Neural progenitor cell (in vitro differentiated cells): ENCODE data around the gene MAGI3. TPM values are rescaled to one million over a fixed set of nuclear protein-coding genes. Genes with fewer than 3 reads are reported as not detected.

Experiments used
- DNase-seq: peaks from one replicate; pipeline ENCODE4 v3.0.0-alpha.2; 2016; ENCODE audit warnings: low spot score
- H2AFZ ChIP-seq: fragments of 200-600 bp; sonication (generic); replicated peaks from 2 replicates; pipeline ENCODE4 v1.6.1; 2016; ENCODE audit warnings: antibody characterized with exemption
- H3F3A ChIP-seq: fragments of 200-600 bp; sonication (generic); 2 replicates; pipeline ENCODE4 v1.6.1; 2016; ENCODE audit warnings: antibody characterized with exemption, low read depth
- H3K27ac ChIP-seq: fragments of 200-600 bp; sonication (generic); 2 replicates; pipeline ENCODE4 v1.5.1; 2016; ENCODE audit warnings: mild to moderate bottlenecking
- H3K27me3 ChIP-seq: fragments of 200-600 bp; sonication (generic); 2 replicates; pipeline ENCODE4 v1.6.1; 2016; ENCODE audit warnings: mild to moderate bottlenecking, moderate library complexity
- H3K36me3 ChIP-seq: fragments of 200-600 bp; sonication (generic); 2 replicates; pipeline ENCODE4 v1.5.1; 2016
- H3K4me1 ChIP-seq: fragments of 200-600 bp; sonication (generic); 2 replicates; pipeline ENCODE4 v1.6.1; 2016; ENCODE audit warnings: mixed run types
- H3K4me2 ChIP-seq: fragments of 200-600 bp; sonication (generic); 2 replicates; pipeline ENCODE4 v1.6.1; 2016
- H3K4me3 ChIP-seq: fragments of 200-600 bp; sonication (generic); 2 replicates; pipeline ENCODE4 v1.5.1; 2016
- H3K79me2 ChIP-seq: fragments of 200-600 bp; sonication (generic); 2 replicates; pipeline ENCODE4 v1.6.1; 2016; ENCODE audit warnings: low read depth
- H3K9ac ChIP-seq: fragments of 200-600 bp; sonication (generic); 2 replicates; pipeline ENCODE4 v1.6.1; 2016
- H3K9me3 ChIP-seq: fragments of 200-600 bp; sonication (generic); 2 replicates; pipeline ENCODE4 v1.5.1; 2016; ENCODE audit warnings: low read depth
- H4K20me1 ChIP-seq: fragments of 200-600 bp; sonication (generic); 2 replicates; pipeline ENCODE4 v1.6.1; 2016; ENCODE audit warnings: low read depth
- H3K27ac Mint-ChIP-seq: 3 replicates; pipeline ENCODE4 v1.8.0; 2021; ENCODE audit warnings: mixed read lengths
- H3K27me3 Mint-ChIP-seq: 2 replicates; pipeline ENCODE4 v1.8.0; 2022; ENCODE audit warnings: low read depth, mild to moderate bottlenecking, inconsistent platforms, moderate library complexity, mixed read lengths; ENCODE audit not compliant: insufficient read depth
- H3K36me3 Mint-ChIP-seq: 3 replicates; pipeline ENCODE4 v1.8.0; 2021; ENCODE audit warnings: mixed read lengths
- H3K4me1 Mint-ChIP-seq: 3 replicates; pipeline ENCODE4 v1.8.0; 2021; ENCODE audit warnings: mixed read lengths
- H3K4me3 Mint-ChIP-seq: 3 replicates; pipeline ENCODE4 v1.8.0; 2021; ENCODE audit warnings: mild to moderate bottlenecking, moderate library complexity, mixed read lengths
- H3K9me3 Mint-ChIP-seq: 3 replicates; pipeline ENCODE4 v1.8.0; 2020; ENCODE audit warnings: mixed read lengths
- EZH2 ChIP-seq: fragments of 200-600 bp; sonication (generic); IDR thresholded peaks from 2 replicates; pipeline ENCODE4 v1.6.1; 2017; ENCODE audit warnings: antibody characterized with exemption, mild to moderate bottlenecking, moderate library complexity
- EZH2phosphoT487 ChIP-seq: fragments of 200-600 bp; sonication (generic); IDR thresholded peaks from 2 replicates; pipeline ENCODE4 v1.6.1; 2017; ENCODE audit warnings: antibody characterized with exemption
- total RNA-seq: library from RNA; depleted of rRNA; stranded (reverse); fragments of >200 nt; gene quantifications from 2 replicates; pipeline ENCODE4 v1.2.3, GENCODE V29; 2015; ENCODE audit warnings: low replicate concordance
- TF ChIP-seq, protein P1 (sequence below): fragments of 200-600 bp; sonication (generic); IDR thresholded peaks from 2 replicates; pipeline ENCODE4 v1.5.1; 2017; ENCODE audit warnings: antibody characterized with exemption, mild to moderate bottlenecking

MAGI3 gene
- total RNA-seq, 1 donor from 2014 or later: 26.9 TPM

DNA sequence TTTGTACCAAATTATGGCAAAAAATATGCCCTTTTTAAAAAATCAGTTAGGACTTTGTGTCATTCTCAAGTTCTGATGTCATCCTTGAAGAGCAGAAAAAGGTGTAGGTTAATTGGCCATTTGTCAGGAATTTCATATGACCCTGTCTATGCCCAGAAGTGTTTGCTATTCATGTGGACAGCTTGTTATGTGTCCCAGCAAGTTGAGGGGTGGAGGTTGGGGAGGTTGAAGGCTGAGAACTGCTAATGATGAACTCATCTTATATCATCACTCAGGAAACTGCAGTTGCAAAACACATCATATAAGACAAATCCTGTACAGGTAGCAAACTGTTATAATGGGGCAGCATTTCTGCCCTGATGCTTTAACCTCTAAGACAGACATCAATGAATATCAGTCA, 262.5 kb downstream of the MAGI3 start:
- no peaks in the 10 kb centered on the region for H3K36me3 ChIP-seq
- H3K4me1 ChIP-seq: no peaks in the 10 kb centered on the region
- H3K4me3 ChIP-seq: no peak overlapping the region
- Mint-ChIP-seq H3K4me3 (no peak overlapping the region), H3K9me3 (no peaks in the 10 kb centered on the region), H3K4me1 (no peaks in the 10 kb centered on the region), H3K27ac (no peak overlapping the region), H3K27me3 (no peaks in the 10 kb centered on the region), H3K36me3 (no peaks in the 10 kb centered on the region)
- no peak overlapping the region for H3K9ac ChIP-seq
- H4K20me1 ChIP-seq: no peaks in the 10 kb centered on the region
- TF ChIP-seq EZH2: no peak
- no peak for TF ChIP-seq EZH2phosphoT487
- TF ChIP-seq, protein P1, sequence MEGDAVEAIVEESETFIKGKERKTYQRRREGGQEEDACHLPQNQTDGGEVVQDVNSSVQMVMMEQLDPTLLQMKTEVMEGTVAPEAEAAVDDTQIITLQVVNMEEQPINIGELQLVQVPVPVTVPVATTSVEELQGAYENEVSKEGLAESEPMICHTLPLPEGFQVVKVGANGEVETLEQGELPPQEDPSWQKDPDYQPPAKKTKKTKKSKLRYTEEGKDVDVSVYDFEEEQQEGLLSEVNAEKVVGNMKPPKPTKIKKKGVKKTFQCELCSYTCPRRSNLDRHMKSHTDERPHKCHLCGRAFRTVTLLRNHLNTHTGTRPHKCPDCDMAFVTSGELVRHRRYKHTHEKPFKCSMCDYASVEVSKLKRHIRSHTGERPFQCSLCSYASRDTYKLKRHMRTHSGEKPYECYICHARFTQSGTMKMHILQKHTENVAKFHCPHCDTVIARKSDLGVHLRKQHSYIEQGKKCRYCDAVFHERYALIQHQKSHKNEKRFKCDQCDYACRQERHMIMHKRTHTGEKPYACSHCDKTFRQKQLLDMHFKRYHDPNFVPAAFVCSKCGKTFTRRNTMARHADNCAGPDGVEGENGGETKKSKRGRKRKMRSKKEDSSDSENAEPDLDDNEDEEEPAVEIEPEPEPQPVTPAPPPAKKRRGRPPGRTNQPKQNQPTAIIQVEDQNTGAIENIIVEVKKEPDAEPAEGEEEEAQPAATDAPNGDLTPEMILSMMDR: no peak
- no peak overlapping the region for H2AFZ ChIP-seq
- H3K9me3 ChIP-seq: no peaks in the 10 kb centered on the region
- H3K27ac ChIP-seq: no peak overlapping the region
- no peaks in the 10 kb centered on the region for H3K27me3 ChIP-seq
- DNase-seq: no peak
- H3F3A ChIP-seq: no peaks in the 10 kb centered on the region
- no peak overlapping the region for H3K4me2 ChIP-seq
- no peaks in the 10 kb centered on the region for H3K79me2 ChIP-seq

DNA sequence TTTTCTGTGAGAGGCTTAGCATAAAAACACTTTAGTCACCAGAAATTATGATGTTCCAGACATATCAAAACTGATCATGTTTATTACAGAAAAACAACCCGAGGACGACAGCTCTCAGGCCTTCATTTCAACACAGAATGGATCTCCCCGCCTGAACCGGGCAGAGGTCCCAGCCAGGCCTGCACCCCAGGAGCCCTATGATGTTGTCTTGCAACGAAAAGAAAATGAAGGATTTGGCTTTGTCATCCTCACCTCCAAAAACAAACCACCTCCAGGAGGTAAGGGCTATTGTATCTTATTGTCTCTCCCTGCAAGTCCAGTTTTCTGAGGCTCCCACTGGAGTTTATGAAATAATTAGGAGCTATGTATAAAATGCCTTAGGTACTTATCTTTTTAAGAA, 263.4 kb downstream of the MAGI3 start:
- TF ChIP-seq EZH2phosphoT487: no peak
- TF ChIP-seq, protein P1: no peak
- no peak for TF ChIP-seq EZH2
- no peaks in the 10 kb centered on the region for H3K9me3 ChIP-seq
- no peaks in the 10 kb centered on the region for H3F3A ChIP-seq
- no peak overlapping the region for H3K9ac ChIP-seq
- no peaks in the 10 kb centered on the region for H3K27me3 Mint-ChIP-seq
- H3K27ac Mint-ChIP-seq: no peak overlapping the region
- no peak overlapping the region for H3K4me3 Mint-ChIP-seq
- H3K36me3 Mint-ChIP-seq: no peaks in the 10 kb centered on the region
- no peaks in the 10 kb centered on the region for H3K27me3 ChIP-seq
- H4K20me1 ChIP-seq: no peaks in the 10 kb centered on the region
- no peaks in the 10 kb centered on the region for H3K36me3 ChIP-seq
- no peaks in the 10 kb centered on the region for H3K4me1 ChIP-seq
- peaks cover 2% of the 10 kb centered on the region for H3K4me1 Mint-ChIP-seq
- H2AFZ ChIP-seq: no peak overlapping the region
- H3K27ac ChIP-seq: no peak overlapping the region
- no peak overlapping the region for H3K4me2 ChIP-seq
- H3K79me2 ChIP-seq: no peaks in the 10 kb centered on the region
- no peaks in the 10 kb centered on the region for H3K9me3 Mint-ChIP-seq
- no peak overlapping the region for H3K4me3 ChIP-seq
- no peak for DNase-seq

DNA sequence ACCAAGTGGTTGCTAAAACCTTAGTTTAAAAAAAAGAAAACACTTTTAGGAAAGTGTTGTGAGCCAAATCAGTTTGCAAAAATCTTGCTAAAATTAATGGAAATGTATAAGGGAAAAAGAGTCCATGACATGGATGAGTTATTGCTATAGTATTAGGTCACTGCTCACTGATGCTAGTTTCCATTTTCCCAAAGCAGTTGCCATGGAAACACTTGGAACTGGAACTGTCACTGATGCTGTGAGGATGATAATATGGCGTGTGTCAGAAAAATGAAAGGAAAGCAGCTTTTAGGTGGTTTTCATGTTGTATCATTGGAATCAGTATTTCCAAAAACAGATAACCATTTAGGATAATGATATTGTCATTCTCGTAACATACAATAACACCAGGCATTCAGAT, 264.6 kb downstream of the MAGI3 start:
- H3K27ac ChIP-seq: no peak overlapping the region

More for the DNA sequence above, 264.6 kb downstream of the MAGI3 start:
- Histone ChIP-seq H3K9ac (no peak overlapping the region), H4K20me1 (no peaks in the 10 kb centered on the region), H3K9me3 (no peaks in the 10 kb centered on the region), H3F3A (no peaks in the 10 kb centered on the region), H2AFZ (no peak overlapping the region), H3K79me2 (no peaks in the 10 kb centered on the region), H3K36me3 (no peaks in the 10 kb centered on the region), H3K4me1 (peaks cover 5% of the 10 kb centered on the region), H3K4me3 (no peak overlapping the region), H3K4me2 (no peak overlapping the region), H3K27me3 (no peaks in the 10 kb centered on the region)
- TF ChIP-seq EZH2: no peak
- TF ChIP-seq EZH2phosphoT487: no peak
- TF ChIP-seq, protein P1: no peak
- Mint-ChIP-seq H3K27ac (no peak overlapping the region), H3K4me3 (no peak overlapping the region), H3K4me1 (peaks cover 14% of the 10 kb centered on the region), H3K36me3 (no peaks in the 10 kb centered on the region), H3K27me3 (no peaks in the 10 kb centered on the region), H3K9me3 (no peaks in the 10 kb centered on the region)
- no peak for DNase-seq
